ENCODE measurements around the gene AS3MT. TPM values are rescaled to one million over a fixed set of nuclear protein-coding genes. Genes with fewer than 3 reads are reported as not detected.

AS3MT gene
- total RNA-seq, 1 donor from 2014 or later, result 17.1 TPM

DNA sequence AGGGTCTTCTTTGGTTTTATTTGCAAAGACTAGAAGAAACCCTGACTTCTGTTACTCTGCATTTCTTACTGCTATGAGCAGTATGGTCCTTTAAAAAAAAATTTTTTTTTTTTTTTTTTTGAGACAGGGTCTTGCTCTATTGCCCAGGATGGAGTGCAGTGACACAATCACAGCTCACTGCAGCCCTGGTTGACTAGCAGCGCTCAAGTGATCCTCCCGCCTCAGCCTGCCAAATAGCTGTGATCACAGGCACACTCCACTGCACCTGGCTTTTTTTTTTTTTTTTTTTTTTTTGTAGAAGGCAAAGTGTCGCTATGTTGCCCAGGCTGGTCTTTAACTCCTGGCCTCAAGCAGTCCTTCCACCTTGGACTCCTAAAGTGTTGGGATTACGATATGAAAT, 66.2 kb downstream of the AS3MT start:
- no peak overlapping the region for H3K4me3 ChIP-seq (ENCODE audit: low read depth, low read length)
- TF ChIP-seq, protein P1, sequence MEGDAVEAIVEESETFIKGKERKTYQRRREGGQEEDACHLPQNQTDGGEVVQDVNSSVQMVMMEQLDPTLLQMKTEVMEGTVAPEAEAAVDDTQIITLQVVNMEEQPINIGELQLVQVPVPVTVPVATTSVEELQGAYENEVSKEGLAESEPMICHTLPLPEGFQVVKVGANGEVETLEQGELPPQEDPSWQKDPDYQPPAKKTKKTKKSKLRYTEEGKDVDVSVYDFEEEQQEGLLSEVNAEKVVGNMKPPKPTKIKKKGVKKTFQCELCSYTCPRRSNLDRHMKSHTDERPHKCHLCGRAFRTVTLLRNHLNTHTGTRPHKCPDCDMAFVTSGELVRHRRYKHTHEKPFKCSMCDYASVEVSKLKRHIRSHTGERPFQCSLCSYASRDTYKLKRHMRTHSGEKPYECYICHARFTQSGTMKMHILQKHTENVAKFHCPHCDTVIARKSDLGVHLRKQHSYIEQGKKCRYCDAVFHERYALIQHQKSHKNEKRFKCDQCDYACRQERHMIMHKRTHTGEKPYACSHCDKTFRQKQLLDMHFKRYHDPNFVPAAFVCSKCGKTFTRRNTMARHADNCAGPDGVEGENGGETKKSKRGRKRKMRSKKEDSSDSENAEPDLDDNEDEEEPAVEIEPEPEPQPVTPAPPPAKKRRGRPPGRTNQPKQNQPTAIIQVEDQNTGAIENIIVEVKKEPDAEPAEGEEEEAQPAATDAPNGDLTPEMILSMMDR (conservative IDR thresholded peaks at IDR 0.05; ENCODE audit: low read depth, low read length), result no peak
- no peak for DNase-seq (ENCODE audit: low read depth)

DNA sequence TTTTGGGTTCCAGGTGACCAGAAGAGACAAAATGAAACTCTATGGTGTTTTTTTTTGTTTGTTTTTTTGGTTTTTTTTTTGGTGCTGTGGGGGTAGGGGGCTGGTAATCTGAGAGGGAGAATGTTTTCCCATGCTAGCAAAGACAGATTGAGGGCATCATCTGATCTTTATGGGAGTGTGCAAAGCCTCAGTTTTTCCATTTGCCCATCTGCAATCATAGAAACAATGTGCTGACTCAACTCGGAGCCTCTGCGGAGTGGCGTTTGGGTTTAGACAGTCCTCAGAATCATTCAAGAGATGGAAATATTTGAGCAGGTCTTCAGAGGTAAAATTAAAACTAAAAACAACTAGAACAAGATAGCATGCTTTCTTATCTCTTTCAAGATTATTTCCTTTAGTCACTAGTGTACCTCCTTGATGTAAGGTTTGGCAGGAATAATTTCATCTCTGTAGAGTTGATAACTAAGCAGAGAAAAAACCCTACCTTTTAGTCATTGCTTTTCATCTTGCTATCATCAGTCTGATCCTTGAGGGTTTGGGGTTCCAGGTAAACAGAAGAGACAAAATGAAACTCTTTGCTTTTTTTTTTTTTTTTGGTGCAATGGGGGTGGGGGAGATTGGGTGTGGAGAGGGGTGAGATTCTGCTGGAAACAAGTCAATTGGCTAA, 66.8 kb downstream of the AS3MT start:
- no peak for DNase-seq (ENCODE audit: low read depth)
- TF ChIP-seq, protein P1 (conservative IDR thresholded peaks at IDR 0.05; ENCODE audit: low read depth, low read length), result no peak
- H3K4me3 ChIP-seq (ENCODE audit: low read depth, low read length), result no peak overlapping the region

- no peak overlapping the region for H3K4me3 ChIP-seq (ENCODE audit: low read depth, low read length)
- TF ChIP-seq, protein P1 (conservative IDR thresholded peaks at IDR 0.05; ENCODE audit: low read depth, low read length), result no peak
- no peak for DNase-seq (ENCODE audit: low read depth)
Measured at GRCh38 chr10:102941401-102941800, 72.1 kb downstream of the AS3MT start.

DNA sequence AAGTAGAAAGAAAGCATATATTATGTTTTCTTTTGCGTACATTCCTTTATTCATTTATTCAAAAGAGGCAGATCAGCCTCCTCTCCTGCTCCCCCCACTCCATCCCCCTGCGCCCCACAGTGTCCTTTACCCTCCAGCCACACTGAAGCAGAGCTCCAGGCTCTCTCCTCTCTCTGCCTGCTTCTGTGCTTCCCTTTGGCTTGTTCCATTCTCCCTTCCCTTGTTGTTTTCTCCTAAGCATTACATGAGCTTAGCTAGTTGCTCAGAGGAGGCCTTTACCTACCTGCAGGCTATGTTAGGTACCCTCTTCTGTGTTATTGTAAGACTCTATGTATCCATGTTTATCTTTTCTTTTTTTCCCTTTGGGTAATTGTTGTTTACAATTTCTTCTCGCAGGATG, 76.2 kb downstream of the AS3MT start:
- H3K4me3 ChIP-seq (ENCODE audit: low read depth, low read length), result no peak overlapping the region
- TF ChIP-seq, protein P1 (conservative IDR thresholded peaks at IDR 0.05; ENCODE audit: low read depth, low read length), result no peak
- no peak for DNase-seq (ENCODE audit: low read depth)

- H3K4me3 ChIP-seq (ENCODE audit: low read depth, low read length), result no peak overlapping the region
- TF ChIP-seq, protein P1 (conservative IDR thresholded peaks at IDR 0.05; ENCODE audit: low read depth, low read length), result no peak
- no peak for DNase-seq (ENCODE audit: low read depth)
Measured at GRCh38 chr10:102945962-102946361, 76.7 kb downstream of the AS3MT start.

DNA sequence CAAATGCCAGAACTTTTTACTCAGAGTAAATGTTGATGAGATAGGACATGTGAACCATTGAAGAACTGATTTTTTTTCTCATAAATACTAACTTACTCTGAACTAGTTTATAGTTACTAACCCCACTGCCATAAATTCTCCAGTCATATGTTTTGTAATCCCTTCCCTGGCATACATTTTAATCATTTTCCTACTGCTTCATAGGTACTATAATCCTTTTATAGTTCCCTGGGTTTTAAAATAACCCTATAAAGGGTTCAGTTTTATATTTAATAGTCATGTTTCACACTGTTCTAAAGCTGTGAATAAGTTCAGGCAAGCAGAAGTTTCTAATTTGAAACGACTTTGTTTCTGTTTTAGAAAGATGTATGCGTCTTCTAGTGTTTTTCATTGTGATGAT, 77.7 kb downstream of the AS3MT start:
- TF ChIP-seq, protein P1 (conservative IDR thresholded peaks at IDR 0.05; ENCODE audit: low read depth, low read length), result no peak
- H3K4me3 ChIP-seq (ENCODE audit: low read depth, low read length), result no peak overlapping the region
- DNase-seq (ENCODE audit: low read depth), result no peak

- no peak for DNase-seq (ENCODE audit: low read depth)
- TF ChIP-seq, protein P1 (conservative IDR thresholded peaks at IDR 0.05; ENCODE audit: low read depth, low read length), result no peak
- no peak overlapping the region for H3K4me3 ChIP-seq (ENCODE audit: low read depth, low read length)
Measured at GRCh38 chr10:102948176-102948575, 78.9 kb downstream of the AS3MT start.

Measured in epithelial cell of proximal tubule (primary cell).